ENCODE results near the gene CUL2. TPM values are rescaled to one million over a fixed set of nuclear protein-coding genes. Genes with fewer than 3 reads are reported as not detected.

CUL2 gene
- total and polyA plus RNA-seq, 3 donors from 2014 or later = 37.6 to 47.0 (median 43.8) TPM

GRCh38 chr10:35079265-35079664 is 10.9 kb downstream of the CUL2 start:
- TF ChIP-seq CTCF (IDR thresholded peaks at IDR 0.05) = no peak
- TF ChIP-seq POLR2A (IDR thresholded peaks at IDR 0.05) = no peak
- H3K4me1 ChIP-seq = no peaks in the 10 kb centered on the region
- no peak overlapping the region for H3K4me3 ChIP-seq
- H3K9me3 ChIP-seq = no peaks in the 10 kb centered on the region
- intact Hi-C loops (cut with DNase I; ENCODE audit: low total_unique reads) = no loop called here
- H3K36me3 ChIP-seq (ENCODE audit: low read depth, missing control alignments) = no peaks in the 10 kb centered on the region
- WGBS, 2 donors = 89 to 91% methylated on average over 4 of the region's 4 CpGs
- no peak overlapping the region for H3K27ac ChIP-seq
- H3K27me3 ChIP-seq = no peaks in the 10 kb centered on the region
- no peak for DNase-seq

- Histone ChIP-seq H3K36me3 (ENCODE audit: low read depth, missing control alignments) (no peaks in the 10 kb centered on the region), H3K27ac (no peak overlapping the region), H3K27me3 (no peaks in the 10 kb centered on the region), H3K9me3 (no peaks in the 10 kb centered on the region), H3K4me3 (no peak overlapping the region), H3K4me1 (peaks cover 5% of the 10 kb centered on the region)
- TF ChIP-seq POLR2A (IDR thresholded peaks at IDR 0.05) (no peak), CTCF (IDR thresholded peaks at IDR 0.05) (no peak)
- no peak for DNase-seq
- WGBS, 2 donors = 85 to 91% methylated on average over 3 of the region's 3 CpGs
- intact Hi-C loops (cut with DNase I; ENCODE audit: low total_unique reads) = no loop called here
Measured at GRCh38 chr10:35075228-35075627, 14.9 kb downstream of the CUL2 start.

GRCh38 chr10:35074266-35074665 is 15.9 kb downstream of the CUL2 start:
- no peaks in the 10 kb centered on the region for H3K9me3 ChIP-seq
- peaks cover 5% of the 10 kb centered on the region for H3K4me1 ChIP-seq
- intact Hi-C loops (cut with DNase I; ENCODE audit: low total_unique reads) = no loop called here
- H3K4me3 ChIP-seq = no peak overlapping the region
- H3K27ac ChIP-seq = no peak overlapping the region
- no peak for DNase-seq
- 83 to 89% methylated on average over 4 of the region's 4 CpGs for WGBS, 2 donors
- H3K36me3 ChIP-seq (ENCODE audit: low read depth, missing control alignments) = no peaks in the 10 kb centered on the region
- H3K27me3 ChIP-seq = no peaks in the 10 kb centered on the region
- TF ChIP-seq CTCF (IDR thresholded peaks at IDR 0.05) (no peak), POLR2A (IDR thresholded peaks at IDR 0.05) (no peak)

- Histone ChIP-seq H3K27ac (no peak overlapping the region), H3K4me3 (no peak overlapping the region), H3K36me3 (ENCODE audit: low read depth, missing control alignments) (no peaks in the 10 kb centered on the region), H3K4me1 (peaks cover 5% of the 10 kb centered on the region), H3K27me3 (no peaks in the 10 kb centered on the region), H3K9me3 (no peaks in the 10 kb centered on the region)
- intact Hi-C loops (cut with DNase I; ENCODE audit: low total_unique reads) = no loop called here
- WGBS, 2 donors = 81 to 89% methylated on average over 3 of the region's 3 CpGs
- no peak for TF ChIP-seq POLR2A (IDR thresholded peaks at IDR 0.05)
- no peak for DNase-seq
Measured at GRCh38 chr10:35070521-35070920, 19.6 kb downstream of the CUL2 start.

- Histone ChIP-seq H3K27me3 (no peaks in the 10 kb centered on the region), H3K9me3 (no peaks in the 10 kb centered on the region), H3K4me3 (no peak overlapping the region), H3K27ac (no peak overlapping the region), H3K36me3 (ENCODE audit: low read depth, missing control alignments) (no peaks in the 10 kb centered on the region), H3K4me1 (no peaks in the 10 kb centered on the region)
- intact Hi-C loops (cut with DNase I; ENCODE audit: low total_unique reads) = no loop called here
- no peak for TF ChIP-seq CTCF (IDR thresholded peaks at IDR 0.05)
- no peak for TF ChIP-seq POLR2A (IDR thresholded peaks at IDR 0.05)
- 90 to 95% methylated on average over 3 of the region's 3 CpGs for WGBS, 2 donors
- DNase-seq = no peak
Measured at GRCh38 chr10:35063837-35064454, 26.2 kb downstream of the CUL2 start.
